ENCODE results near the gene CPPED1.

DNA sequence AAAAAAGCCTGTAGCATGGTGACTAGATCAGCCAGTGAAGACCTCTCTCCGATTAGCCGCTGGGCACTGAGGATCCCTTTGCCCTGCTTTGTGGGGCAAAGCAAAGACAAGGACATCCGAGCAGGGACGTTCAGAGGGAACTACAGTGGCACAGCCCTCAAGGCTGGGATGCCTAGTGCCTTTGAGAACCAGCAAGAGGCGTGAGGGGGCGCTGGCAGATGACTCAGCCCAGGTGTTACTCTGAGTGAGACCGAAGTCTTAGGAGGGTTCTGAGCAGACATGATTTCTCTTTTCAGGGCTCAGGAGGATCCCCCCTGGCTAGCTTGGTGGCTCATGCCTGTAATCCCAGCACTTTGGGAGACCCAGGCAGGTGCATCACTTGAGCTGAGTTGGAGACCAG, 178.6 kb downstream of the CPPED1 start:
- TF ChIP-seq, protein P1, sequence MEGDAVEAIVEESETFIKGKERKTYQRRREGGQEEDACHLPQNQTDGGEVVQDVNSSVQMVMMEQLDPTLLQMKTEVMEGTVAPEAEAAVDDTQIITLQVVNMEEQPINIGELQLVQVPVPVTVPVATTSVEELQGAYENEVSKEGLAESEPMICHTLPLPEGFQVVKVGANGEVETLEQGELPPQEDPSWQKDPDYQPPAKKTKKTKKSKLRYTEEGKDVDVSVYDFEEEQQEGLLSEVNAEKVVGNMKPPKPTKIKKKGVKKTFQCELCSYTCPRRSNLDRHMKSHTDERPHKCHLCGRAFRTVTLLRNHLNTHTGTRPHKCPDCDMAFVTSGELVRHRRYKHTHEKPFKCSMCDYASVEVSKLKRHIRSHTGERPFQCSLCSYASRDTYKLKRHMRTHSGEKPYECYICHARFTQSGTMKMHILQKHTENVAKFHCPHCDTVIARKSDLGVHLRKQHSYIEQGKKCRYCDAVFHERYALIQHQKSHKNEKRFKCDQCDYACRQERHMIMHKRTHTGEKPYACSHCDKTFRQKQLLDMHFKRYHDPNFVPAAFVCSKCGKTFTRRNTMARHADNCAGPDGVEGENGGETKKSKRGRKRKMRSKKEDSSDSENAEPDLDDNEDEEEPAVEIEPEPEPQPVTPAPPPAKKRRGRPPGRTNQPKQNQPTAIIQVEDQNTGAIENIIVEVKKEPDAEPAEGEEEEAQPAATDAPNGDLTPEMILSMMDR (tag by site-specific recombination; IDR thresholded peaks at IDR 0.05) = no peak
- no peak for TF ChIP-seq SETDB1 (IDR thresholded peaks at IDR 0.05; ENCODE audit: insufficient read length, low read length)
- TF ChIP-seq ZNF354C (tag by site-specific recombination; IDR thresholded peaks at IDR 0.05; ENCODE audit: borderline replicate concordance, low read depth) = no peak
